ENCODE data around the gene TMEM184B.
A peak's percentile ranks its signal among the peaks of the same experiment; 100 is the strongest.

The TMEM184B gene

DNA sequence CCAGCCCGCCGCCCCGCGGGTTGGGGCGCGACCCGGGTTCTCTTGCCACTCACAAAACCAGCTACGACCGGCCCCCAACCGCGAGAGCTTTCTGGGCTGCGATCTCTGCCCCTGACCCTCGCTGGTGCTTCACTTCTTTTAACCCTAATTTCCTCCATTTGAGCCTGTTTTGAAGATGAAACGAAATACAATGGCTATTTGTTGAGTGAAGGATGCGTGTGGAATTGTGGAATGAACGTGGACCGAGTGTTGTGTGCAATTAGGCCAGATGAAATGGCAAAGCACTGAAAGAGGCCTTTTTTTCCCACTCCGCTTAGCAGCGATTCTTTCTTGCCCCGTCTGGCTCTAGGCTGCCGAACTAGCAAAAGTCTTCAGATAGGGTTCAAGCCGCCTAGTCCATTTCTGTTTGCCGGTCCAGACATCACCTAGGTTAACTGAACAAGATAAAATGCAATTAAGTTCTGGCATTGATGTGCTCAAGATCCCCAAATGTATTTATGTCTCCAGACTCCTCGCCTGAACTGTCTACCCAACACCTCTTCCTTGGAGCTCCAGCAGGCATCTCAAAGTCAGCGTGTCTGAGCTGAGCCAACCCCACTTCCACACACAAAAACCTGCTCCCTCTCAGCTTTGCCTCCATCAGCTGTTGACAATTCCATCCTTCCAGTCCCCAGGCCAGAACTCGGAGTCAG lies 471 bp upstream of the TMEM184B start:
- Mint-ChIP-seq H3K27ac (peak overlapping the region; percentile 34), H3K27me3 (ENCODE audit: low read depth, poor library complexity) (peaks cover 5% of the 10 kb centered on the region), H3K36me3 (ENCODE audit: low read depth) (no peaks in the 10 kb centered on the region), H3K4me1 (peaks cover 80% of the 10 kb centered on the region), H3K9me3 (no peaks in the 10 kb centered on the region), H3K4me3 (peak overlapping the region; percentile 85)
- DNase-seq = no peak
- TF ChIP-seq, protein P1, sequence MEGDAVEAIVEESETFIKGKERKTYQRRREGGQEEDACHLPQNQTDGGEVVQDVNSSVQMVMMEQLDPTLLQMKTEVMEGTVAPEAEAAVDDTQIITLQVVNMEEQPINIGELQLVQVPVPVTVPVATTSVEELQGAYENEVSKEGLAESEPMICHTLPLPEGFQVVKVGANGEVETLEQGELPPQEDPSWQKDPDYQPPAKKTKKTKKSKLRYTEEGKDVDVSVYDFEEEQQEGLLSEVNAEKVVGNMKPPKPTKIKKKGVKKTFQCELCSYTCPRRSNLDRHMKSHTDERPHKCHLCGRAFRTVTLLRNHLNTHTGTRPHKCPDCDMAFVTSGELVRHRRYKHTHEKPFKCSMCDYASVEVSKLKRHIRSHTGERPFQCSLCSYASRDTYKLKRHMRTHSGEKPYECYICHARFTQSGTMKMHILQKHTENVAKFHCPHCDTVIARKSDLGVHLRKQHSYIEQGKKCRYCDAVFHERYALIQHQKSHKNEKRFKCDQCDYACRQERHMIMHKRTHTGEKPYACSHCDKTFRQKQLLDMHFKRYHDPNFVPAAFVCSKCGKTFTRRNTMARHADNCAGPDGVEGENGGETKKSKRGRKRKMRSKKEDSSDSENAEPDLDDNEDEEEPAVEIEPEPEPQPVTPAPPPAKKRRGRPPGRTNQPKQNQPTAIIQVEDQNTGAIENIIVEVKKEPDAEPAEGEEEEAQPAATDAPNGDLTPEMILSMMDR (IDR thresholded peaks at IDR 0.05) = no peak

DNA sequence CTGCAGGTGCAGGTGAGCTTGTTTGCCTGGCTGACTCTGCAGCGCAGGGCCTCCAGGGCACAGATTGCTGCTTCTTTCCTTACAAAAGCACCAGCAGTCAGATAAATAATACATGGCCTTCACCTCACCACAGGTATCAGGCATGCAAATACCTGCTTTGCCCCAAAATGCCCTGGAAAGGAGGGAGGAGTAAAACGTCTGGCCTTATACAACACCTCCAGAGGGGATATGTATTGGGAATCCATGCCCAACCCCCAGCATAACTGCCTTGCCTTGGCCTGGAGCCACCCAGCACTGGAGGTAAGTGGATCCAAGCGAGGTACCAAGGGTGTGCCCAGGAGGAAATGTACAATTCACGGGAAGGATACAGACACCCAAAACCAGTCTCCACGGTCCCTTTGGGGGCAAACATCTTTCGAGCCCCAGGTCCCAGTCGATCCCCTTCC lies 860 bp downstream of the TMEM184B start:
- H3K4me1 Mint-ChIP-seq = peaks cover 80% of the 10 kb centered on the region
- H3K9me3 Mint-ChIP-seq = no peaks in the 10 kb centered on the region
- no peak overlapping the region for H3K27ac Mint-ChIP-seq
- H3K27me3 Mint-ChIP-seq (ENCODE audit: low read depth, poor library complexity) = peaks cover 4% of the 10 kb centered on the region
- no peak for DNase-seq
- TF ChIP-seq, protein P1 (IDR thresholded peaks at IDR 0.05) = no peak
- peaks cover 5% of the 10 kb centered on the region for H3K36me3 Mint-ChIP-seq (ENCODE audit: low read depth)
- peak overlapping the region; percentile 87 for H3K4me3 Mint-ChIP-seq

DNA sequence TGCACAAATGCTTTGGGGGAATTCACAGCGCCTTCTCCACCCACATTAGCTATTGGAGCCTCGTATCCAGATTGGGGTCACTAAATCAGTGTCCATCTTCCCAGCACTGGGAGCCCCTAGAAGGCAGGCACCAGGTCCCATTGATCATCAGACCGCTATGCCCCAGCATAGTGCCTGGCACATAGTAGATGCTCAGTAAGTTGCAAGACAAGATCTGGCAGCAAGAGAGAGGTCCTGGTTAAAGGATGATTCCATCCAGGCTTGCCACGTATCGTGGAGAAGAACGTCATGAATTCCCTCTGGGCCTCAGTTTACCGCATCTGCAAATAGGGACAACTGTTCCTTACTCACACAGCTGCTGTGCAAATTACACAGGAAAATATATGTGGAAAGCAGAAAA lies 1.7 kb downstream of the TMEM184B start:
- H3K4me1 Mint-ChIP-seq = peaks cover 72% of the 10 kb centered on the region
- TF ChIP-seq, protein P1 (IDR thresholded peaks at IDR 0.05) = no peak
- H3K9me3 Mint-ChIP-seq = no peaks in the 10 kb centered on the region
- peak overlapping the region; percentile 89 for H3K27ac Mint-ChIP-seq
- peaks cover 2% of the 10 kb centered on the region for H3K27me3 Mint-ChIP-seq (ENCODE audit: low read depth, poor library complexity)
- H3K4me3 Mint-ChIP-seq = peak overlapping the region; percentile 65
- DNase-seq = no peak
- H3K36me3 Mint-ChIP-seq (ENCODE audit: low read depth) = peaks cover 5% of the 10 kb centered on the region

DNA sequence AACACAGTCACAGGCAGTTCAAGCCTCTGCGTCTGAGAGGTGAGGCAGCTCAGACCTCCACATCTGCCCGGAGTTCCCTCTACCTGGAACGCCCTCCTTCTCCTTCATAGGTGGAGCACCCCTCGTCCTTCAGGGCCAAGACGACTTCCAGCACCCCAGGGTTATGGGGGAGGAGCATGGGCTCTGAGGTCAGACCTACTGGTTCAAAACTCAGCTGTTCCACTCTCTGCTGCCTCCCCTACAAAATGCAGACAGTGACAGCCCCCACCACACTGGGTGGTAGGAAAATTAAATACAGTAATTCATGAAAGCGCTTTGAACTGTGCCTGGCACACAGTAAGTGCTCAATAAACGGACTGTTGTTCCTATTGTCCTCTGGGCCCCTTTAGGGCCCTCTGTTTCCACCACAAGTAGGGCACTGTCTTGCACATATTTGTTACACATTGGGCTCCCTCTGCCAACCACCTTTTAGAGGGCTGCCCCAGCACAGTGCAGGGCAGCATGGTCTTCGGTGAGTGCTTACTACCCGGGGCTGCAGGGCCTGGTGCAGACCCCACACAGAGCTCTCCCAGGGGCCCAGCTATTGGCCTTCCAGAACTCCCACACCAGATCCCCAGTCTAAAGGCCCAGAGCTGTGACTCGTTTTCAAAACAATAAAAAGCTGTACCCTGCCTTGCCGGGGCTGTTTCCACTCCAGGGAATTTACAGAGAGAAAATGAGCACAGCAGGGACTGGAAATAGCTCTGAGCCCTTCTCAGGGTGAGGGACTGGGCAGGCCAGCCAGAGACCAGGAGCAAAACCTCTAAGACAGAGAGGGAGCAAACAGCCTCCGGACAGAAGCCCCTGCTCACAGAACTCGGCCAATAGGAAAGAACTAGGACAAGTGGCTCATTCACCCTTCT lies 2.5 kb downstream of the TMEM184B start:
- Mint-ChIP-seq H3K27me3 (ENCODE audit: low read depth, poor library complexity) (peaks cover 2% of the 10 kb centered on the region), H3K4me1 (peaks cover 67% of the 10 kb centered on the region), H3K4me3 (peak overlapping the region; percentile 65), H3K9me3 (no peaks in the 10 kb centered on the region), H3K27ac (peak overlapping the region; percentile 89), H3K36me3 (ENCODE audit: low read depth) (peaks cover 6% of the 10 kb centered on the region)
- no peak for DNase-seq
- TF ChIP-seq, protein P1 (IDR thresholded peaks at IDR 0.05) = no peak

DNA sequence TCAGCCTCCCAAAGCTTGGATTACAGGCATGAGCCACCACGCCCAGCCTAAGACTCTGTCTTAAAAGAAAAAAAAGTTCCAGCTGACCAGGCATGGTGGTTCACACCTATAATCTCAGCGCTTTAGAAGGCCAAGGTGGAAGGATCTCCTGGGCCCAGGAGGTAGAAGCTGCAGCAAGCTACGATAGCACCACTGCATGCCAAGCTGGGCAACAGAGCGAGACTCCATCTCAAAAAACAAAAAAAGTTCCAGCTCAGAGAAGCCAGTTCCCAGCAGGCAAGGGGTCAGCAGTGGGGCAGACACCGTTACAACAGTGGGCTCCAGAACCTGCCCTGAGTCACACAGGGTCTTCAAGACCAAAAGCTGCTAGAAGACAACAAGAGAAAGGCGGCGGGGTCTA lies 3.3 kb downstream of the TMEM184B start:
- Mint-ChIP-seq H3K27me3 (ENCODE audit: low read depth, poor library complexity) (no peaks in the 10 kb centered on the region), H3K36me3 (ENCODE audit: low read depth) (peaks cover 14% of the 10 kb centered on the region), H3K4me1 (peaks cover 64% of the 10 kb centered on the region), H3K4me3 (no peak overlapping the region), H3K27ac (peak overlapping the region; percentile 42), H3K9me3 (no peaks in the 10 kb centered on the region)
- TF ChIP-seq, protein P1 (IDR thresholded peaks at IDR 0.05) = no peak
- DNase-seq = no peak

Measured in nephron progenitor cell (in vitro differentiated cells).